HT-29 (cell line): ENCODE data around the gene PRR12. TPM values are rescaled to one million over a fixed set of nuclear protein-coding genes. Genes with fewer than 3 reads are reported as not detected.
A peak's percentile ranks its signal among the peaks of the same experiment; 100 is the strongest.

Experiments
- DNase-seq: peaks from one replicate; pipeline ENCODE4 v3.0.0-alpha.2; 2015; ENCODE audit warnings: low spot score
- total RNA-seq: library from RNA; depleted of rRNA; stranded (reverse); fragments of >200 nt; shearing (Covaris generic); gene quantifications from 2 replicates; pipeline ENCODE4 v1.2.3, GENCODE V29; 2014

The PRR12 gene
- total RNA-seq, 1 experiment from 2014 or later = 15.3 TPM

DNA sequence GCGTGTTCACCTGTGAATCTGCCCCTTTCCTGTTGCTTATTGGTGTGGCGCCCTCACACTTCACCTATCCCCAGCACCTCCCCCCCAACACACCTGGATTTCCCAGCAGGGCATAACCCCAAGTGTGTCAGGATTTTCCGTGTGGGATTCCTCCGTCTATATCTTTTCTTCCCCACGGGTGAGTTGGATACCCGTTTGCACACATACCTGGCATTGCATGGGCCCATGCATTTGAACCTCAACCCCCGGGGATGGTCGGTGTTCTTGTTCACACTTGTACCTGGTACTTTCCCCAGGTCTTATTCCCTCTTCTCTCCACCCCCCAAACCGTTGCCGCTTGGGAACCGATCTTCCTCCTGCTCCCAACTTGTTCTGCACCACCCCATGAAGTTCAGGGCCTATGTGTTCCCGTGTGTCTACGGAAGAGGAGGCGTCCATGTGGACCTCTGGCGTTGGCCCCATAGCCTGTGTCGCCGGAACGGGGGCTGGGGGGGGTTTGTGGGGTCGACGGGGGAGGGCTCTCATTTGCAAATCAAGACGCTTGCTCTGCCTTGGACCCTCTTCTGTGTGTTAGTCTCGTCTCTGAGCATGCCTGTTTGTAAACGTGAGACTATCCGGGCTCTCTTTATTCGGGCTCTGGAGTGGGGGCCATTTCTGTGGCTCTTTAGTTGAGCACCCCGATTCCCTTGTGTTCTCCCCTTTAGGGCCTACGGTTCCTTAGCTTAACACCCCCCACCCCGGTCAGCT, 1.7 kb downstream of the PRR12 start:
- peak; percentile 75 for DNase-seq

GRCh38 chr19:49593233-49594113, 2.5 kb downstream of the PRR12 start:
- peak; percentile 98 for DNase-seq

- no peak for DNase-seq
Measured at GRCh38 chr19:49594157-49594992, 3.4 kb downstream of the PRR12 start.

GRCh38 chr19:49594993-49595818, 4.2 kb downstream of the PRR12 start:
- DNase-seq = no peak

- no peak for DNase-seq
Measured at GRCh38 chr19:49595819-49596404, 4.9 kb downstream of the PRR12 start.

DNA sequence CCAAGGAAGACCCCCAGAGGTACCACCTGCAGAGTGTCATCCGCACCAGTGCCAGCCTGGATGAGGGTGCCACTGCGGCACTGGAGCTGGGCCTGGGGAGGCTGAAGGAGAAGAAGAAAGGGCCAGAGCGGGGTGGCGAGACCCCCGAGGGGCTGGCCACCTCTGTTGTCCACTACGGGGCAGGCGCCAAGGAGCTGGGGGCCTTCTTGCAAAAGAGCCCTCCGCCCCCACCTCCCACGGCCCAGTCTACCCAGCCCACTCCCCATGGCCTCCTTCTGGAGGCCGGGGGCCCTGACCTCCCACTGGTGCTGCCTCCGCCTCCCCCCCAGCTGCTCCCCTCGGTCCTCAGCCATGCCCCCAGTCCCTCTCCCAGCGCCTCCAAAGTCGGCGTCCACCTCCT, 5.4 kb downstream of the PRR12 start:
- DNase-seq = no peak

DNA sequence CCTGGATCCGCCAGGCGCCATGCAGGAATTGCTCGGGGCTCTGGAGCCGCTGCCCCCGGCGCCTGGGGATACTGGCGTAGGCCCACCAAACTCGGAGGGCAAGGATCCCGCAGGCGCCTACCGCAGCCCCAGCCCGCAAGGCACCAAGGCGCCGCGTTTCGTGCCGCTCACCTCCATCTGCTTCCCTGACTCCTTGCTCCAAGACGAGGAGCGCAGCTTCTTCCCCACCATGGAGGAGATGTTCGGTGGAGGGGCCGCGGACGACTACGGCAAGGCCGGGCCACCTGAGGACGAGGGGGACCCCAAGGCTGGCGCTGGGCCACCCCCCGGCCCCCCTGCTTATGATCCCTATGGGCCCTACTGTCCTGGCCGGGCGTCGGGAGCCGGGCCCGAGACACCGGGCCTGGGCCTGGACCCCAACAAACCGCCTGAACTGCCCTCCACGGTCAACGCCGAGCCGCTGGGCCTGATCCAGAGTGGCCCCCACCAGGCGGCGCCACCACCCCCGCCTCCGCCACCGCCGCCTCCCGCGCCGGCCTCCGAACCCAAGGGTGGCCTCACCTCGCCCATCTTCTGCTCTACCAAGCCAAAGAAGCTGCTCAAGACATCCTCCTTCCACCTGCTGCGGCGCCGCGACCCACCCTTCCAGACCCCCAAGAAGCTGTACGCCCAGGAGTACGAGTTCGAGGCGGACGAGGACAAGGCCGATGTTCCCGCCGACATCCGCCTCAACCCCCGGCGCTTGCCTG, 6.1 kb downstream of the PRR12 start:
- no peak for DNase-seq

DNA sequence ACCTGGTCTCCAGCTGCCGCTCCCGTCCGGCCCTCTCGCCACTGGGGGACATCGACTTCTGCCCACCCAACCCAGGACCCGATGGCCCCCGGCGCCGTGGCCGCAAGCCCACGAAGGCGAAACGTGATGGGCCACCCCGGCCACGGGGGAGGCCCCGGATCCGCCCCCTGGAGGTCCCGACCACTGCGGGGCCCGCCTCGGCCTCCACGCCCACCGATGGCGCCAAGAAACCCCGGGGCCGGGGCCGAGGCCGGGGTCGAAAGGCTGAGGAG, 6.7 kb downstream of the PRR12 start:
- no peak for DNase-seq

DNA sequence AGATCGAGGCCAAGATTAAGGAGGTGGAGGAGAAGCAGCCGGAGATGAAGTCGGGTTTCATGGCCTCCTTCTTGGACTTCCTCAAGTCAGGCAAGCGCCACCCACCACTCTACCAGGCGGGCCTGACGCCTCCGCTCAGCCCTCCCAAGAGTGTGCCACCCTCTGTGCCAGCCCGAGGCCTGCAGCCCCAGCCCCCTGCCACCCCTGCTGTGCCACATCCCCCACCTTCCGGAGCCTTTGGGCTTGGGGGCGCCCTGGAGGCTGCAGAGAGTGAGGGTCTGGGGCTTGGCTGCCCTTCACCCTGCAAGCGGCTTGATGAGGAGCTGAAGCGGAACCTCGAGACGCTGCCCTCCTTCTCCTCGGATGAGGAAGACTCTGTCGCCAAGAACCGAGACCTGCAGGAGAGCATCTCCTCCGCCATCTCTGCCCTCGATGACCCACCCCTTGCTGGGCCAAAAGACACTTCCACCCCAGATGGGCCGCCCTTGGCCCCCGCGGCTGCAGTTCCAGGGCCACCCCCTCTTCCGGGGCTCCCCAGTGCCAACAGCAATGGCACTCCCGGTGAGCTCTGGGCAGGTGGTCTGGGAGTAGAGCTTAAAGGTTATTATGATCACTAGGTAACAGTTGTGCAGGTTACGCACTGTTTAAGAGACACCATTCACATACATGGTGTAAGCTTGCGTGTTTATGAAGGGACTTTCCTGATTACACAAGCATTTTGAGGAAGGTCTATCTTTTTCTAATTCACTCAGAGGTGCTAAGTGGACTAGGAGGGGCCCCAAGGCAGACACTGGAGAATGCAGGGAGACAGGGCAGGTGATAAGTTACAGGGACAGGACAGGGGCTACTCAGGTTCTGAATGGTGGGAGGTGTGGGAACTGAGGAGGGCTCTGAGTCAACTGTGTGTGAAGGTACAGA, 8.7 kb downstream of the PRR12 start:
- DNase-seq = no peak

DNA sequence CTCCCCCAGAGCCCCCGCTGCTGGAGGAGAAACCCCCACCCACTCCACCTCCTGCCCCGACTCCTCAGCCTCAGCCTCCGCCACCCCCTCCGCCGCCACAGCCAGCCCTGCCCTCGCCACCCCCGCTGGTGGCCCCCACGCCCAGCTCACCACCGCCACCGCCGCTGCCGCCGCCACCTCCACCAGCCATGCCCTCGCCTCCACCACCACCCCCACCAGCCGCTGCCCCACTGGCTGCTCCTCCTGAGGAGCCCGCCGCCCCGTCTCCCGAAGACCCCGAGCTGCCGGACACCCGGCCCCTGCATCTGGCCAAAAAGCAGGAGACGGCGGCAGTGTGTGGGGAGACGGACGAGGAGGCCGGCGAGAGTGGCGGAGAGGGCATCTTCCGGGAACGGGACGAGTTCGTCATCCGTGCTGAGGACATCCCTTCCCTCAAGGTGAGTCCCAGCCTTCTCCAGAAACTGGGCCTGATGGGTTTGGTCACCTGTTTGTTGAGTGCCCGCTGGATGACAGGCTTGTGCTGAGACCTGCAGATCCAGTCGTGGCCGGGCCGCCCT, 10.6 kb downstream of the PRR12 start:
- no peak for DNase-seq

DNA sequence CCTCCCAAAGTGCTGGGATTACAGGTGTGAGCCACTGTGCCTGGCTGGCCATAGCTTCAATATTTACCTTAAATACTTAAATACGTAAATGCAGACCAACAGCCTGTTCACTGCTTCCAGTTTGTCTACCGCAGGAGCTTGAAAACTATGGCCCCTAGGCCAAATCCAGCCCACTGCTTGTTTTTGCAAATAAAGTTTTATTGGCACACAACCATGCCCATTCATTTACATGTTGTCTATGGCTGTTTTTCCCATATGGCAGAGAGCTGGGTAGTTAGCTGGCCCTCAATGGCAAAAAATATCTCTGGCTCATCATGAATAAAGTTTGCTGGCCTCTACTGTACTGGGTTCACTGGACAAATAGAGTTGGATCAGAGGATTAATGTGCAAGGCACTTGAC, 11.8 kb downstream of the PRR12 start:
- DNase-seq = no peak

DNA sequence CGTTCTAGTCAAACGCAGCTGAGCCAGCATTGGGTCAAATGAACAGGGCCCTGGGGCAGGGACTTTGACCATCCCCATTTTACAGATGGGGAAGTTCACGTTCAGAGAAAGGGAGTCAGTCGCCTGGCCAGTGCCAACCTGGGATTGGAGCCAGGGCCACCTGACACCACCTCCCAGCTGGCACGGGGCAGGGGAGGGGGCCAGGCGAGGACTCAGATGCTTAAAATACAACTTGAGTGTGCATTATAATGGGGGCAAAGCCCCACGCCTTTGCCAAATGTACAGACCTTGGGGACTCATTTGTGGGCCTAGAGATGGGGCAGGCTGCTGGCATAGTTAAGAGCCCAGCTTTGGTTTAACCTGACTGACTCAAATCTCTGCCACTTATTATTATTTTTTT, 14.6 kb downstream of the PRR12 start:
- no peak for DNase-seq

GRCh38 chr19:49609499-49610092, 18.6 kb downstream of the PRR12 start:
- no peak for DNase-seq

- DNase-seq = peak; percentile 41
Measured at GRCh38 chr19:49613374-49613773, 22.4 kb downstream of the PRR12 start.

DNA sequence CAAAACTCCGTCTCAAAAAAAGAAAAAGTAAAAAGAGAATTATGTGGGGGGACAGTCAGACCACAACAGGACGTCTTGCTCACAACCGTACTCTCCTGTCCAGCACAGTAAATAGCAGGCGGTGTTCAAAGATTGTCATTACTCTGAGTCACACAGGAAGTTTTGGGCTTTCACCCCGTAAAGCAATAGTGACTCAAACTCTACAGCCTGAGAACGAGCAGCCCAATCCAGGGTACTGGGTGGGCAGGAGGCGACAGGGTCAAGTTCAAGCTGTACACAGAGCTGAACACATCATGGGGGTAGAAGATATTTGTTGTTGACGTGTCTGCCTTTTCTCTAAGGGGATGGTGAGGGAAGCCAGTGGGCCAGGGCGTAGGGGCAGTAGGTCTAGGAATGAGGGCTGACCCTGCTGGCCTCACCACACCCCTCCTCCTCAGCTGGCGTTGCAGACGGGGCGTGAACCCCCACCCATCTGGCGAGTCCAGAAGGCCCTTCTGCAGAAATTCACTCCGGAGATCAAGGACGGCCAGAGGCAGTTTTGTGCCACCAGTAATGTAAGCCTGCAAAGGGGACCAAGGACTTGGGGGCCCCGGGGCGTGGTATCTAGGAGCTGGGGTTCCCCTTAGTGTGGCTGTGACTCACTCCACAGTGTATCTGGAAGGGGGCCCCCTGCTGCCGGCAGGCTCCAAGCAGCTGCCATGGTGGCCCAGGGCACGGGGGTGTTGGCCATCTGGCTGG, 23.3 kb downstream of the PRR12 start:
- peak; percentile 50 for DNase-seq

- DNase-seq = no peak
Measured at GRCh38 chr19:49615861-49616260, 24.9 kb downstream of the PRR12 start.

DNA sequence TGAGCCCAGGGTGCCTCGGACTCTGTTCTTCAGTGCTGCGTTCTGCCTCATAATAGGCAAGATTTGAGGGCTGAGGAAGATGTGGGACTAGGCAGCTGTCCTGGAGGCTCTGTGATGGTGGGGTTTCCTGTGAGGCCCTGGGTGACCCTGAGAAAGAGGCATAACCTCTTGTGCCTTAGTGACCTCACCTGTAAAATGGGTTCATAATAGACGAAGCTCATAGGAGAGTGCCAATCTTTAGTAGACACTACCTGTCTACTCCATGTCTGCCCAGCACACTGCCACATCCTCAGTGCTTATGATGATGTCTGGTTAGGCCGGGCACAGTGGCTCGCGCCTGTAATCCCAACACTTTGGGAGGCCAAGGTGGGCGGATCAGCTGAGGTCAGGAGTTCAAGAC, 25.6 kb downstream of the PRR12 start:
- no peak for DNase-seq

- DNase-seq = no peak
Measured at GRCh38 chr19:49616945-49617344, 26.0 kb downstream of the PRR12 start.
